Karpas-422 (cell line): ENCODE measurements around the gene OR52I2. TPM values are rescaled to one million over a fixed set of nuclear protein-coding genes. Genes with fewer than 3 reads are reported as not detected.

ENCODE experiments used
- DNase-seq: peaks from one replicate; pipeline ENCODE4 v3.0.0-alpha.2; 2015
- H2AFZ ChIP-seq: fragments of 200-600 bp; sonication (generic); 2 replicates; pipeline ENCODE4 v1.6.1; 2014; ENCODE audit warnings: antibody characterized with exemption, low read length, mixed read lengths
- H3K27ac ChIP-seq: fragments of 200-600 bp; sonication (generic); 2 replicates; pipeline ENCODE4 v1.5.1; 2014; ENCODE audit warnings: mild to moderate bottlenecking, low read length, moderate library complexity
- H3K27me3 ChIP-seq: fragments of 200-600 bp; sonication (generic); 2 replicates; pipeline ENCODE4 v1.6.1; 2014; ENCODE audit warnings: low read length, mixed read lengths
- H3K36me3 ChIP-seq: fragments of 200-600 bp; sonication (generic); 2 replicates; pipeline ENCODE4 v1.6.1; 2014; ENCODE audit warnings: low read length, mixed read lengths; ENCODE audit not compliant: insufficient read depth
- H3K4me1 ChIP-seq: fragments of 200-600 bp; sonication (generic); 2 replicates; pipeline ENCODE4 v1.6.1; 2014; ENCODE audit warnings: mild to moderate bottlenecking, low read length, mixed read lengths
- H3K4me2 ChIP-seq: fragments of 200-600 bp; sonication (generic); 2 replicates; pipeline ENCODE4 v1.6.1; 2014; ENCODE audit warnings: low read length, low read depth, mild to moderate bottlenecking; ENCODE audit not compliant: poor library complexity, severe bottlenecking
- H3K4me3 ChIP-seq: fragments of 200-600 bp; sonication (generic); 2 replicates; pipeline ENCODE4 v1.5.1; 2014; ENCODE audit warnings: mild to moderate bottlenecking, antibody characterized with exemption, low read length, mixed read lengths
- H3K79me2 ChIP-seq: fragments of 200-600 bp; sonication (generic); 2 replicates; pipeline ENCODE4 v1.6.1; 2014; ENCODE audit warnings: mild to moderate bottlenecking, low read length, mixed read lengths
- H3K9ac ChIP-seq: fragments of 200-600 bp; sonication (generic); 2 replicates; pipeline ENCODE4 v1.6.0; 2014; ENCODE audit warnings: low read length
- H3K9me2 ChIP-seq: fragments of 200-600 bp; sonication (generic), shearing (Covaris generic); replicated peaks from 2 replicates; pipeline ENCODE4 v1.6.0; 2014; ENCODE audit warnings: mild to moderate bottlenecking, low read length, moderate library complexity; ENCODE audit not compliant: insufficient read depth
- H3K9me3 ChIP-seq: fragments of 300-700, 200-600 bp; sonication (generic); 2 replicates; pipeline ENCODE4 v1.6.1; 2014; ENCODE audit warnings: low read length, mixed read lengths
- H4K20me1 ChIP-seq: fragments of 200-600 bp; sonication (generic); 2 replicates; pipeline ENCODE4 v1.6.1; 2014; ENCODE audit warnings: mild to moderate bottlenecking, antibody characterized with exemption, low read length, low read depth; ENCODE audit not compliant: insufficient read depth
- total RNA-seq: library from RNA; depleted of rRNA; stranded (reverse); fragments of >200 nt; shearing (Covaris generic); gene quantifications from 2 replicates; pipeline ENCODE4 v1.2.3, GENCODE V29; 2014; ENCODE audit warnings: low replicate concordance

Gene OR52I2
- total RNA-seq, 1 experiment from 2014 or later: not detected

- no peaks in the 10 kb centered on the region for H3K9me3 ChIP-seq
- no peaks in the 10 kb centered on the region for H3K27me3 ChIP-seq
- DNase-seq: no peak
- no peaks in the 10 kb centered on the region for H3K9me2 ChIP-seq
- H2AFZ ChIP-seq: no peak overlapping the region
- no peak overlapping the region for H3K27ac ChIP-seq
- no peak overlapping the region for H3K9ac ChIP-seq
- H3K79me2 ChIP-seq: no peaks in the 10 kb centered on the region
- H3K4me3 ChIP-seq: no peak overlapping the region
- no peaks in the 10 kb centered on the region for H3K4me1 ChIP-seq
- no peaks in the 10 kb centered on the region for H4K20me1 ChIP-seq
- no peak overlapping the region for H3K4me2 ChIP-seq
- H3K36me3 ChIP-seq: no peaks in the 10 kb centered on the region
Measured at GRCh38 chr11:4589017-4589416, 7.5 kb downstream of the OR52I2 start.

- Histone ChIP-seq H3K27ac (no peak within 1 kb of the TSS), H3K4me1 (no peaks in the 10 kb centered on the region), H3K9me3 (no peaks in the 10 kb centered on the region), H3K4me3 (no peak within 1 kb of the TSS), H3K4me2 (no peak within 1 kb of the TSS), H3K79me2 (no peaks in the 10 kb centered on the region), H3K9me2 (no peaks in the 10 kb centered on the region), H2AFZ (no peak within 1 kb of the TSS), H4K20me1 (no peaks in the 10 kb centered on the region), H3K27me3 (no peaks in the 10 kb centered on the region), H3K9ac (no peak within 1 kb of the TSS), H3K36me3 (peaks cover 3% of the 10 kb centered on the region; the same call in 1 of the 2 replicates)
- DNase-seq: no peak
Measured at GRCh38 chr11:4593739-4594138, 12.2 kb downstream of the OR52I2 start, which contains the start of gene OR52I1. Gene OR52I1 (plus strand): TSS chr11:4594039. CDS start chr11:4594039, 0 bp downstream.

GRCh38 chr11:4605057-4605456 is 23.5 kb downstream of the OR52I2 start:
- H3K9ac ChIP-seq: no peak overlapping the region
- peaks cover 18% of the 10 kb centered on the region for H3K4me1 ChIP-seq
- H2AFZ ChIP-seq: no peak overlapping the region
- no peaks in the 10 kb centered on the region for H3K9me3 ChIP-seq
- no peak overlapping the region for H3K27ac ChIP-seq
- H3K4me3 ChIP-seq: no peak overlapping the region
- no peaks in the 10 kb centered on the region for H4K20me1 ChIP-seq
- peaks cover 26% of the 10 kb centered on the region for H3K79me2 ChIP-seq
- H3K27me3 ChIP-seq: no peaks in the 10 kb centered on the region
- H3K4me2 ChIP-seq: no peak overlapping the region
- peaks cover 8% of the 10 kb centered on the region; the same call in 1 of the 2 replicates for H3K36me3 ChIP-seq
- H3K9me2 ChIP-seq: no peaks in the 10 kb centered on the region; the same call in 1 of the 2 replicates
- DNase-seq: no peak

GRCh38 chr11:4606231-4607015 is 24.9 kb downstream of the OR52I2 start:
- no peak for DNase-seq
- H3K9me2 ChIP-seq: no peaks in the 10 kb centered on the region; the same call in 1 of the 2 replicates
- no peak overlapping the region for H2AFZ ChIP-seq
- peak overlapping the region; percentile 80 for H3K4me2 ChIP-seq
- H3K9ac ChIP-seq: peak overlapping the region; percentile 85
- H3K4me3 ChIP-seq: peak overlapping the region; percentile 83
- H4K20me1 ChIP-seq: no peaks in the 10 kb centered on the region
- H3K36me3 ChIP-seq: peaks cover 8% of the 10 kb centered on the region; the same call in 1 of the 2 replicates
- H3K4me1 ChIP-seq: peaks cover 22% of the 10 kb centered on the region
- no peaks in the 10 kb centered on the region for H3K9me3 ChIP-seq
- no peaks in the 10 kb centered on the region for H3K27me3 ChIP-seq
- H3K79me2 ChIP-seq: peaks cover 26% of the 10 kb centered on the region
- H3K27ac ChIP-seq: no peak overlapping the region

- peak overlapping the region; percentile 85 for H3K9ac ChIP-seq
- peak overlapping the region; percentile 64 for H3K27ac ChIP-seq
- no peaks in the 10 kb centered on the region for H4K20me1 ChIP-seq
- DNase-seq: no peak
- H3K4me2 ChIP-seq: peak overlapping the region; percentile 80
- H3K9me3 ChIP-seq: no peaks in the 10 kb centered on the region
- H3K4me1 ChIP-seq: peaks cover 22% of the 10 kb centered on the region
- H2AFZ ChIP-seq: peak overlapping the region; percentile 44; the same call in 1 of the 2 replicates
- peak overlapping the region; percentile 83 for H3K4me3 ChIP-seq
- H3K27me3 ChIP-seq: no peaks in the 10 kb centered on the region
- H3K79me2 ChIP-seq: peaks cover 26% of the 10 kb centered on the region
- H3K9me2 ChIP-seq: no peaks in the 10 kb centered on the region; the same call in 1 of the 2 replicates
- peaks cover 8% of the 10 kb centered on the region; the same call in 1 of the 2 replicates for H3K36me3 ChIP-seq
Measured at GRCh38 chr11:4607096-4607495, 25.6 kb downstream of the OR52I2 start.

- Histone ChIP-seq H4K20me1 (no peaks in the 10 kb centered on the region), H3K9ac (peak within 1 kb of the TSS; percentile 85), H3K4me3 (peak within 1 kb of the TSS; percentile 83), H3K27ac (peak within 1 kb of the TSS; percentile 64), H3K27me3 (no peaks in the 10 kb centered on the region), H3K4me1 (peaks cover 22% of the 10 kb centered on the region), H3K36me3 (peaks cover 8% of the 10 kb centered on the region; the same call in 1 of the 2 replicates), H3K79me2 (peaks cover 26% of the 10 kb centered on the region), H3K9me2 (no peaks in the 10 kb centered on the region; the same call in 1 of the 2 replicates), H3K4me2 (peak within 1 kb of the TSS; percentile 80), H3K9me3 (no peaks in the 10 kb centered on the region), H2AFZ (peak within 1 kb of the TSS; percentile 98)
- peak; percentile 98 for DNase-seq
Measured at GRCh38 chr11:4607781-4608666, 26.5 kb downstream of the OR52I2 start, which contains the start of gene TRIM68. Gene TRIM68 (minus strand): TSS chr11:4608231. CDS start chr11:4605504, 2,727 bp downstream.

GRCh38 chr11:4610258-4610935 is 28.9 kb downstream of the OR52I2 start:
- H4K20me1 ChIP-seq: no peaks in the 10 kb centered on the region
- H3K4me2 ChIP-seq: no peak overlapping the region
- H2AFZ ChIP-seq: peak overlapping the region; percentile 98
- H3K4me3 ChIP-seq: no peak overlapping the region
- H3K27ac ChIP-seq: no peak overlapping the region
- H3K36me3 ChIP-seq: peaks cover 4% of the 10 kb centered on the region; the same call in 1 of the 2 replicates
- H3K79me2 ChIP-seq: peaks cover 22% of the 10 kb centered on the region
- no peak overlapping the region for H3K9ac ChIP-seq
- no peaks in the 10 kb centered on the region for H3K27me3 ChIP-seq
- H3K9me3 ChIP-seq: no peaks in the 10 kb centered on the region
- H3K9me2 ChIP-seq: no peaks in the 10 kb centered on the region; the same call in 1 of the 2 replicates
- peak; percentile 45 for DNase-seq
- peaks cover 22% of the 10 kb centered on the region for H3K4me1 ChIP-seq
